Natural killer cell (primary cell): ENCODE measurements around the gene FUT2. TPM values are rescaled to one million over a fixed set of nuclear protein-coding genes. Genes with fewer than 3 reads are reported as not detected.

Experiments
- ATAC-seq, 3 donors: fragments of 150-1000 bp in 2 of 3; fragments of 200-7000 bp in 1 of 3; cut with Tn5 transposase; 1 replicate in 1 of 3; 2 replicates in 2 of 3; pipeline ENCODE4 v1.10.0; 2021; ENCODE audit warnings: mild to moderate bottlenecking in 2 of 3, moderate library complexity in 2 of 3
- DNase-seq, 2 donors: peaks; one replicate each; pipeline versions ENCODE4 v3.0.0 to v3.0.0-alpha.2; 2013 to 2021; ENCODE audit warnings: mixed read lengths in 1 of 2
- H3K27ac ChIP-seq: one replicate; pipeline ENCODE4 v1.5.1; 2013; ENCODE audit warnings: mild to moderate bottlenecking, low read length
- H3K27me3 ChIP-seq: one replicate; pipeline ENCODE4 v1.6.1; 2013; ENCODE audit warnings: low read length; ENCODE audit not compliant: control insufficient read depth, insufficient read depth
- H3K36me3 ChIP-seq: one replicate; pipeline ENCODE4 v1.6.1; 2013; ENCODE audit warnings: low read length; ENCODE audit not compliant: control insufficient read depth, insufficient read depth
- H3K4me1 ChIP-seq: one replicate; pipeline ENCODE4 v1.6.1; 2013; ENCODE audit warnings: low read length; ENCODE audit not compliant: control insufficient read depth, insufficient read depth
- H3K4me3 ChIP-seq: one replicate; pipeline ENCODE4 v1.5.1; 2013; ENCODE audit warnings: low read length
- H3K9me3 ChIP-seq: one replicate; pipeline ENCODE4 v1.6.1; 2013; ENCODE audit warnings: low read length; ENCODE audit not compliant: control insufficient read depth, insufficient read depth
- H3K27ac Mint-ChIP-seq, 2 donors: one replicate each; pipeline ENCODE4 v1.8.0; 2022; ENCODE audit warnings: mild to moderate bottlenecking in 2 of 2, mixed read lengths in 2 of 2, moderate library complexity in 1 of 2
- H3K27me3 Mint-ChIP-seq, 2 donors: one replicate each; pipeline ENCODE4 v1.8.0; 2022; ENCODE audit warnings: low read depth in 2 of 2, mixed read lengths in 2 of 2
- H3K36me3 Mint-ChIP-seq: one replicate; pipeline ENCODE4 v1.8.0; 2022; ENCODE audit warnings: mixed read lengths
- H3K4me1 Mint-ChIP-seq, 2 donors: one replicate each; pipeline ENCODE4 v1.8.0; 2022; ENCODE audit warnings: mixed read lengths in 2 of 2
- H3K4me3 Mint-ChIP-seq: one replicate; pipeline ENCODE4 v1.8.0; 2022; ENCODE audit warnings: mild to moderate bottlenecking, moderate library complexity, mixed read lengths
- H3K9me3 Mint-ChIP-seq, 2 donors: one replicate each; pipeline ENCODE4 v1.8.0; 2022; ENCODE audit warnings: mixed read lengths in 2 of 2
- WGBS: methylation state at CpG from one replicate; pipeline ENCODE4 v1.1.7; 2013; ENCODE audit warnings: missing lambda C conversion rate; ENCODE audit not compliant: insufficient coverage; 5-methylcytosine and 5-hydroxymethylcytosine counted together
- intact Hi-C: fragments of 100-400 bp; cut with micrococcal nuclease; formaldehyde crosslinking; loops from one replicate; pipeline ENCODE4 v1.14.2; 2022
- total RNA-seq, 4 donors: library from RNA; stranded (reverse); fragments of 120-200 nt in 1 of 4; gene quantifications; one replicate each; pipeline versions ENCODE4 v1.2.3 to v1.2.4, GENCODE V29; 2013 to 2022
- TF ChIP-seq, protein P1 (sequence below): fragments of 200-600 bp; IDR thresholded peaks from one replicate; pipeline ENCODE4 v1.8.0; 2022; ENCODE audit warnings: antibody characterized with exemption

Gene FUT2
- total RNA-seq, 3 donors from 2014 or later (not counting 1 experiment from before 2014, with no cell fraction given) = not detected

- H3K27ac Mint-ChIP-seq = peak overlapping the region; percentile 82 to 86
- H3K4me3 ChIP-seq = no peak overlapping the region
- peak; percentile 51 to 65 (median 53) for ATAC-seq
- H3K9me3 Mint-ChIP-seq = peaks cover 5 to 10% of the 10 kb centered on the region in 2 donors
- TF ChIP-seq, protein P1, sequence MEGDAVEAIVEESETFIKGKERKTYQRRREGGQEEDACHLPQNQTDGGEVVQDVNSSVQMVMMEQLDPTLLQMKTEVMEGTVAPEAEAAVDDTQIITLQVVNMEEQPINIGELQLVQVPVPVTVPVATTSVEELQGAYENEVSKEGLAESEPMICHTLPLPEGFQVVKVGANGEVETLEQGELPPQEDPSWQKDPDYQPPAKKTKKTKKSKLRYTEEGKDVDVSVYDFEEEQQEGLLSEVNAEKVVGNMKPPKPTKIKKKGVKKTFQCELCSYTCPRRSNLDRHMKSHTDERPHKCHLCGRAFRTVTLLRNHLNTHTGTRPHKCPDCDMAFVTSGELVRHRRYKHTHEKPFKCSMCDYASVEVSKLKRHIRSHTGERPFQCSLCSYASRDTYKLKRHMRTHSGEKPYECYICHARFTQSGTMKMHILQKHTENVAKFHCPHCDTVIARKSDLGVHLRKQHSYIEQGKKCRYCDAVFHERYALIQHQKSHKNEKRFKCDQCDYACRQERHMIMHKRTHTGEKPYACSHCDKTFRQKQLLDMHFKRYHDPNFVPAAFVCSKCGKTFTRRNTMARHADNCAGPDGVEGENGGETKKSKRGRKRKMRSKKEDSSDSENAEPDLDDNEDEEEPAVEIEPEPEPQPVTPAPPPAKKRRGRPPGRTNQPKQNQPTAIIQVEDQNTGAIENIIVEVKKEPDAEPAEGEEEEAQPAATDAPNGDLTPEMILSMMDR = no peak
- H3K4me1 ChIP-seq = peaks cover 37% of the 10 kb centered on the region
- peak overlapping the region; percentile 4 for H3K4me3 Mint-ChIP-seq
- H3K36me3 ChIP-seq = no peaks in the 10 kb centered on the region
- H3K27me3 Mint-ChIP-seq = no peaks in the 10 kb centered on the region
- H3K27me3 ChIP-seq = no peaks in the 10 kb centered on the region
- H3K36me3 Mint-ChIP-seq = no peaks in the 10 kb centered on the region
- H3K9me3 ChIP-seq = peaks cover 4% of the 10 kb centered on the region
- intact Hi-C loops = no loop called here
- peaks cover 29 to 31% of the 10 kb centered on the region in 2 donors for H3K4me1 Mint-ChIP-seq
- DNase-seq = peak in 1 of 2 donors; percentile 81
- WGBS = 43% methylated on average over 10 of the region's 11 CpGs
- H3K27ac ChIP-seq = peak overlapping the region; percentile 19
Measured at GRCh38 chr19:48724796-48725753, 29.3 kb downstream of the FUT2 start.

- Histone ChIP-seq H3K9me3 (peaks cover 4% of the 10 kb centered on the region), H3K4me1 (peaks cover 23% of the 10 kb centered on the region), H3K4me3 (no peak overlapping the region), H3K36me3 (no peaks in the 10 kb centered on the region), H3K27ac (peak overlapping the region; percentile 38), H3K27me3 (no peaks in the 10 kb centered on the region)
- no peaks in the 10 kb centered on the region for H3K36me3 Mint-ChIP-seq
- 45% methylated on average over 2 of the region's 2 CpGs for WGBS
- ATAC-seq (peak; percentile 77), DNase-seq (peak in 1 of 2 donors; percentile 73)
- TF ChIP-seq, protein P1 = no peak
- intact Hi-C loops = no loop called here
- H3K27me3 Mint-ChIP-seq = peaks cover 4 to 6% of the 10 kb centered on the region in 2 donors
- peaks cover 21% of the 10 kb centered on the region in 2 donors for H3K4me1 Mint-ChIP-seq
- peak overlapping the region; percentile 24 to 70 for H3K27ac Mint-ChIP-seq
- H3K4me3 Mint-ChIP-seq = no peak overlapping the region
- peaks cover 5 to 10% of the 10 kb centered on the region in 2 donors for H3K9me3 Mint-ChIP-seq
Measured at GRCh38 chr19:48726556-48726955, 30.8 kb downstream of the FUT2 start.

DNA sequence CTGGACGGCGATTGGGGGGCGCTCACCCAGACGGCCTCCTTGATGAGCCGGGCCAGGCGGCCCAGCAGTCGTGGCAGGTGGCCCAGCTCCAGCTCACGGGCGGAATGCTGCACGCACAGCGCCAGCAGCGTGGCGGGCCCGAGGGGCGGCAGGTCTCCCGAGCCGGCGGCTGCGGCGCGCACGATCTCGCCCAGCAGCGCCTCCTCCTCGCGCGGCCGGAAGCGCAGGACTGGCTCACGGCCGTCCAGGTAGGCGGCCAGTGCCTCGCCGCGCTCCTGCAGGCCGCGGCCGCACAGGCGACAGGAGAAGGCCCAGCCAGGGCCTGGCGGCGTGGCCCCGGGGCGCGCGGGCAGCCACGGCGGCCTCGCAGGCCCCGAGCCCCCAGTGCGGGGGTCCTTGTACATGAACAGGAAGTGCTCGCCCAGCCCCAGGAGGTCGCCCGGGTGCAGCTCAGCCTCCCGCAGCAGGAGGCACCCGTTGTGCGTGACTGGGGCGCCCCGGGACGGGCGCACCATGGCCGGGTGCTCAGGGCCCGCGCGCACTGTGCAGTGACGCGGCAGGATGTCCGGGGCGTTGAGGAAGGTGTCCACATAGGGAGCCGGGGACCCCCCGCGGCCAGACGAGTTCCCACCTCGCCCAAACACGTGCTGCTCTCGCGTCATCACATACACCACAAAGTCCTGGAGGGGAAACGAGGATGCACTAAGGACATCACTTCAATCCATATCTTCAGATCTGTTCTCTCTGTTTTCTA, 33.3 kb downstream of the FUT2 start:
- 94% methylated on average over 77 of the region's 77 CpGs for WGBS
- Mint-ChIP-seq H3K36me3 (no peaks in the 10 kb centered on the region), H3K9me3 (peaks cover 5 to 10% of the 10 kb centered on the region in 2 donors), H3K27ac (no peak overlapping the region), H3K4me1 (peaks cover 21% of the 10 kb centered on the region in 2 donors), H3K4me3 (no peak overlapping the region), H3K27me3 (peaks cover 14 to 21% of the 10 kb centered on the region in 2 donors)
- no peak overlapping the region for H3K4me3 ChIP-seq
- H3K36me3 ChIP-seq = no peaks in the 10 kb centered on the region
- intact Hi-C loops = no loop called here
- no peaks in the 10 kb centered on the region for H3K27me3 ChIP-seq
- H3K27ac ChIP-seq = no peak overlapping the region
- H3K9me3 ChIP-seq = peaks cover 4% of the 10 kb centered on the region
- TF ChIP-seq, protein P1 = no peak
- ATAC-seq (no peak), DNase-seq (no peak)
- peaks cover 19% of the 10 kb centered on the region for H3K4me1 ChIP-seq
